OCI-LY1 (cell line): ENCODE data around the gene PROSER1.

Experiments used
- H2AFZ ChIP-seq: fragments of 200-600 bp; sonication (generic), shearing (Covaris generic); 2 replicates; pipeline ENCODE4 v1.6.0; 2014; ENCODE audit warnings: antibody characterized with exemption, mild to moderate bottlenecking, low read length
- H3F3A ChIP-seq: fragments of 200-600 bp; sonication (generic), shearing (Covaris generic); 2 replicates; pipeline ENCODE4 v1.6.0; 2014; ENCODE audit warnings: mild to moderate bottlenecking, antibody characterized with exemption, low read length, moderate library complexity; ENCODE audit not compliant: insufficient read depth
- H3K27ac ChIP-seq: fragments of 200-600 bp; sonication (generic); 2 replicates; pipeline ENCODE4 v1.5.1; 2014; ENCODE audit warnings: low read length, mixed run types, mild to moderate bottlenecking, low read depth; ENCODE audit not compliant: poor library complexity, severe bottlenecking
- H3K27me3 ChIP-seq: fragments of 200-600 bp; sonication (generic); 2 replicates; pipeline ENCODE4 v1.6.0; 2014; ENCODE audit warnings: antibody characterized with exemption, mild to moderate bottlenecking, low read length, moderate library complexity; ENCODE audit not compliant: insufficient read depth
- H3K36me3 ChIP-seq: fragments of 200-600 bp; sonication (generic); 2 replicates; pipeline ENCODE4 v1.6.1; 2014; ENCODE audit warnings: mild to moderate bottlenecking, antibody characterized with exemption, low read length, moderate library complexity, mixed read lengths; ENCODE audit not compliant: insufficient read depth
- H3K4me1 ChIP-seq: fragments of 200-600 bp; sonication (generic); 2 replicates; pipeline ENCODE4 v1.5.1; 2014; ENCODE audit warnings: mild to moderate bottlenecking, low read length, moderate library complexity; ENCODE audit not compliant: insufficient read depth, severe bottlenecking
- H3K4me2 ChIP-seq: fragments of 200-600 bp; sonication (generic), shearing (Covaris generic); 2 replicates; pipeline ENCODE4 v1.6.1; 2014; ENCODE audit warnings: low read length
- H3K4me3 ChIP-seq: fragments of 200-600 bp; sonication (generic); 2 replicates; pipeline ENCODE4 v1.5.1; 2014; ENCODE audit warnings: low read length, low read depth, mild to moderate bottlenecking, mixed read lengths; ENCODE audit not compliant: poor library complexity, severe bottlenecking
- H3K79me2 ChIP-seq: fragments of 200-600 bp; shearing (Covaris generic); 2 replicates; pipeline ENCODE4 v1.6.1; 2016; ENCODE audit warnings: mixed run types, low read length, mixed read lengths; ENCODE audit not compliant: insufficient read depth
- H3K9ac ChIP-seq: fragments of 200-600 bp; sonication (generic), shearing (Covaris generic); 2 replicates; pipeline ENCODE4 v1.6.1; 2014; ENCODE audit warnings: mild to moderate bottlenecking, low read length, mixed read lengths
- H3K9me2 ChIP-seq: fragments of 200-600 bp; sonication (generic), shearing (Covaris generic); 2 replicates; pipeline ENCODE4 v1.6.1; 2014; ENCODE audit warnings: low read depth, mild to moderate bottlenecking, low read length, mixed read lengths
- H3K9me3 ChIP-seq: fragments of 200-600 bp; shearing (Covaris generic); 2 replicates; pipeline ENCODE4 v1.6.1; 2014; ENCODE audit warnings: low read length, mixed read lengths
- H4K20me1 ChIP-seq: fragments of 200-600 bp; sonication (generic), shearing (Covaris generic); 2 replicates; pipeline ENCODE4 v1.6.0; 2016; ENCODE audit warnings: mild to moderate bottlenecking, low read length; ENCODE audit not compliant: insufficient read depth
- CTCF ChIP-seq: fragments of 200-600 bp; sonication (generic), shearing (Covaris generic); IDR thresholded peaks from 2 replicates; pipeline ENCODE4 v1.5.1; 2017; ENCODE audit warnings: mild to moderate bottlenecking, antibody characterized with exemption, low read length, moderate library complexity, mixed read lengths
- EZH2 ChIP-seq: fragments of 200-600 bp; sonication (generic), shearing (Covaris generic); IDR thresholded peaks from 2 replicates; pipeline ENCODE4 v1.8.0; 2017; ENCODE audit warnings: borderline replicate concordance, mixed run types, mild to moderate bottlenecking, antibody characterized with exemption, low read length, moderate library complexity, mixed read lengths

PROSER1 gene

GRCh38 chr13:39056018-39056417, 18.1 kb upstream of the PROSER1 start:
- Histone ChIP-seq H3K4me1 (no peaks in the 10 kb centered on the region), H3K9me3 (no peaks in the 10 kb centered on the region), H3K4me3 (no peak overlapping the region), H3K36me3 (no peaks in the 10 kb centered on the region), H3K27me3 (no peaks in the 10 kb centered on the region), H3F3A (no peaks in the 10 kb centered on the region), H3K4me2 (no peak overlapping the region), H3K9me2 (no peaks in the 10 kb centered on the region), H3K79me2 (no peaks in the 10 kb centered on the region), H2AFZ (no peak overlapping the region), H4K20me1 (no peaks in the 10 kb centered on the region), H3K27ac (no peak overlapping the region), H3K9ac (no peak overlapping the region)
- TF ChIP-seq CTCF (no peak), EZH2 (no peak)

GRCh38 chr13:39054112-39054511, 16.2 kb upstream of the PROSER1 start:
- Histone ChIP-seq H3K79me2 (no peaks in the 10 kb centered on the region), H3K9ac (no peak overlapping the region), H3K27me3 (no peaks in the 10 kb centered on the region), H3K4me1 (no peaks in the 10 kb centered on the region), H3K4me3 (no peak overlapping the region), H3K9me3 (no peaks in the 10 kb centered on the region), H3K9me2 (no peaks in the 10 kb centered on the region), H4K20me1 (no peaks in the 10 kb centered on the region), H2AFZ (no peak overlapping the region), H3K36me3 (no peaks in the 10 kb centered on the region), H3K4me2 (no peak overlapping the region), H3F3A (no peaks in the 10 kb centered on the region), H3K27ac (no peak overlapping the region)
- TF ChIP-seq CTCF (no peak), EZH2 (no peak)

- Histone ChIP-seq H3K79me2 (no peaks in the 10 kb centered on the region), H3K27ac (no peak overlapping the region), H2AFZ (no peak overlapping the region), H4K20me1 (no peaks in the 10 kb centered on the region), H3F3A (no peaks in the 10 kb centered on the region), H3K36me3 (no peaks in the 10 kb centered on the region), H3K9me3 (no peaks in the 10 kb centered on the region), H3K4me2 (no peak overlapping the region), H3K27me3 (no peaks in the 10 kb centered on the region), H3K9ac (no peak overlapping the region), H3K9me2 (no peaks in the 10 kb centered on the region), H3K4me3 (no peak overlapping the region), H3K4me1 (no peaks in the 10 kb centered on the region)
- no peak for TF ChIP-seq CTCF
- TF ChIP-seq EZH2 = no peak
Observed at GRCh38 chr13:39052944-39053343, 15.1 kb upstream of the PROSER1 start.
